B cell (primary cell): ENCODE measurements around the gene DIABLO.

Source experiments
- CTCF ChIP-seq: fragments of 200-600 bp; IDR thresholded peaks from one replicate; pipeline ENCODE4 v1.8.0; 2022; ENCODE audit warnings: antibody characterized with exemption, mild to moderate bottlenecking
- EZH2 ChIP-seq: IDR thresholded peaks from 2 replicates; pipeline ENCODE4 v1.6.1; 2012; ENCODE audit warnings: borderline replicate concordance, low read depth, mild to moderate bottlenecking, moderate library complexity, low read length; ENCODE audit not compliant: insufficient read depth, poor library complexity, severe bottlenecking

- TF ChIP-seq CTCF = no peak
- no peak for TF ChIP-seq EZH2
These were observed 57.4 kb downstream of the DIABLO start for GRCh38 chr12:122168492-122168891.
